ENCODE results near the gene TRIO.
A peak's percentile ranks its signal among the peaks of the same experiment; 100 is the strongest.

The TRIO gene

GRCh38 chr5:14395411-14395810 lies 252.3 kb downstream of the TRIO start:
- no peak for DNase-seq (ENCODE audit: low read depth)

- DNase-seq (ENCODE audit: low read depth), result no peak
These were observed 252.9 kb downstream of the TRIO start for GRCh38 chr5:14396066-14396465.

GRCh38 chr5:14396737-14397136 lies 253.6 kb downstream of the TRIO start:
- DNase-seq (ENCODE audit: low read depth), result peak; percentile 17

- peak; percentile 74 for DNase-seq (ENCODE audit: low read depth)
These were observed 254.6 kb downstream of the TRIO start for GRCh38 chr5:14397717-14398116.

GRCh38 chr5:14399054-14399692 lies 256.0 kb downstream of the TRIO start:
- DNase-seq (ENCODE audit: low read depth), result peak; percentile 73

GRCh38 chr5:14400085-14400484 lies 256.9 kb downstream of the TRIO start:
- peak; percentile 60 for DNase-seq (ENCODE audit: low read depth)

- DNase-seq (ENCODE audit: low read depth), result no peak
These were observed 257.5 kb downstream of the TRIO start for GRCh38 chr5:14400611-14401010.

- DNase-seq (ENCODE audit: low read depth), result no peak
These were observed 258.5 kb downstream of the TRIO start for GRCh38 chr5:14401639-14402038.

- no peak for DNase-seq (ENCODE audit: low read depth)
These were observed 259.3 kb downstream of the TRIO start for GRCh38 chr5:14402424-14402823.

GRCh38 chr5:14404780-14405179 lies 261.6 kb downstream of the TRIO start:
- DNase-seq (ENCODE audit: low read depth), result no peak

GRCh38 chr5:14405267-14405666 lies 262.1 kb downstream of the TRIO start:
- no peak for DNase-seq (ENCODE audit: low read depth)

GRCh38 chr5:14405706-14406553 lies 262.8 kb downstream of the TRIO start:
- DNase-seq (ENCODE audit: low read depth), result peak; percentile 54

GRCh38 chr5:14406554-14406849 lies 263.4 kb downstream of the TRIO start:
- peak; percentile 91 for DNase-seq (ENCODE audit: low read depth)

GRCh38 chr5:14407051-14407450 lies 263.9 kb downstream of the TRIO start:
- no peak for DNase-seq (ENCODE audit: low read depth)

GRCh38 chr5:14407746-14408175 lies 264.6 kb downstream of the TRIO start:
- no peak for DNase-seq (ENCODE audit: low read depth)

- DNase-seq (ENCODE audit: low read depth), result peak; percentile 56
These were observed 265.9 kb downstream of the TRIO start for GRCh38 chr5:14408969-14409586.

GRCh38 chr5:14410068-14410393 lies 266.9 kb downstream of the TRIO start:
- DNase-seq (ENCODE audit: low read depth), result no peak

GRCh38 chr5:14410394-14411201 lies 267.5 kb downstream of the TRIO start:
- DNase-seq (ENCODE audit: low read depth), result peak; percentile 70

GRCh38 chr5:14411216-14411615 lies 268.1 kb downstream of the TRIO start:
- no peak for DNase-seq (ENCODE audit: low read depth)

GRCh38 chr5:14413331-14413750 lies 270.2 kb downstream of the TRIO start:
- peak; percentile 49 for DNase-seq (ENCODE audit: low read depth)

GRCh38 chr5:14414007-14414406 lies 270.9 kb downstream of the TRIO start:
- no peak for DNase-seq (ENCODE audit: low read depth)

GRCh38 chr5:14414656-14415023 lies 271.5 kb downstream of the TRIO start:
- no peak for DNase-seq (ENCODE audit: low read depth)

Data from amniotic epithelial cell (primary cell).